H9 (cell line): ENCODE results near the gene LMX1A. TPM values are rescaled to one million over a fixed set of nuclear protein-coding genes. Genes with fewer than 3 reads are reported as not detected.

Source experiments
- DNase-seq: peaks from one replicate; pipeline ENCODE4 v3.0.0-alpha.2; 2017
- H2AFZ ChIP-seq: one replicate; pipeline ENCODE4 v1.6.1; 2013; ENCODE audit warnings: mild to moderate bottlenecking, low read length, control low read depth, moderate library complexity
- H2AK5ac ChIP-seq: 2 replicates; pipeline ENCODE4 v1.6.1; 2013; ENCODE audit warnings: low read length, control low read depth, mixed read lengths; ENCODE audit not compliant: insufficient read length
- H2BK120ac ChIP-seq: one replicate; pipeline ENCODE4 v1.6.1; 2013; ENCODE audit warnings: low read depth, mild to moderate bottlenecking, low read length, control low read depth, inconsistent platforms; ENCODE audit not compliant: poor library complexity, severe bottlenecking
- H2BK12ac ChIP-seq: 2 replicates; pipeline ENCODE4 v1.6.1; 2013; ENCODE audit warnings: low read length, control low read depth, mixed read lengths, low read depth; ENCODE audit not compliant: insufficient read length
- H2BK15ac ChIP-seq: 2 replicates; pipeline ENCODE4 v1.6.1; 2013; ENCODE audit warnings: low read depth, low read length, control low read depth
- H2BK20ac ChIP-seq: one replicate; pipeline ENCODE4 v1.6.1; 2013; ENCODE audit warnings: low read depth, mild to moderate bottlenecking, low read length, control low read depth, inconsistent platforms; ENCODE audit not compliant: poor library complexity, severe bottlenecking
- H2BK5ac ChIP-seq: 2 replicates; pipeline ENCODE4 v1.6.1; 2013; ENCODE audit warnings: low read length, control low read depth, mixed read lengths; ENCODE audit not compliant: insufficient read length
- H3K14ac ChIP-seq: 2 replicates; pipeline ENCODE4 v1.6.1; 2013; ENCODE audit warnings: low read length, control low read depth; ENCODE audit not compliant: insufficient read depth
- H3K18ac ChIP-seq: 2 replicates; pipeline ENCODE4 v1.6.1; 2013; ENCODE audit warnings: low read depth, mild to moderate bottlenecking, mixed read lengths, low read length, control low read depth; ENCODE audit not compliant: insufficient read length
- H3K23ac ChIP-seq: 2 replicates; pipeline ENCODE4 v1.6.1; 2013; ENCODE audit warnings: low read length, control low read depth, mixed read lengths, low read depth; ENCODE audit not compliant: insufficient read length
- H3K23me2 ChIP-seq: 2 replicates; pipeline ENCODE4 v1.6.1; 2013; ENCODE audit warnings: low read depth, mild to moderate bottlenecking, mixed read lengths, low read length, control low read depth; ENCODE audit not compliant: insufficient read length, poor library complexity, severe bottlenecking
- H3K27ac ChIP-seq: 2 replicates; pipeline ENCODE4 v1.5.1; 2013; ENCODE audit warnings: low read length, control low read depth, mixed read lengths, low read depth; ENCODE audit not compliant: insufficient read length
- H3K27me3 ChIP-seq: 2 replicates; pipeline ENCODE4 v1.6.1; 2013; ENCODE audit warnings: low read length, control low read depth, inconsistent platforms; ENCODE audit not compliant: insufficient read depth
- H3K4ac ChIP-seq: 2 replicates; pipeline ENCODE4 v1.6.1; 2013; ENCODE audit warnings: low read depth, mild to moderate bottlenecking, control low read depth, inconsistent platforms, low read length, moderate library complexity
- H3K4me1 ChIP-seq: 2 replicates; pipeline ENCODE4 v1.6.1; 2013; ENCODE audit warnings: low read length, control low read depth, inconsistent platforms; ENCODE audit not compliant: insufficient read depth
- H3K4me2 ChIP-seq: 2 replicates; pipeline ENCODE4 v1.6.1; 2013; ENCODE audit warnings: low read length, control low read depth, mixed read lengths; ENCODE audit not compliant: insufficient read length, insufficient read depth
- H3K56ac ChIP-seq: 2 replicates; pipeline ENCODE4 v1.6.1; 2013; ENCODE audit warnings: low read depth, mild to moderate bottlenecking, mixed read lengths, low read length, control low read depth; ENCODE audit not compliant: insufficient read length
- H3K79me1 ChIP-seq: 2 replicates; pipeline ENCODE4 v1.6.1; 2013; ENCODE audit warnings: low read depth, mild to moderate bottlenecking, moderate library complexity, low read length, control low read depth, inconsistent platforms; ENCODE audit not compliant: insufficient read depth, poor library complexity, severe bottlenecking
- H3K79me2 ChIP-seq: 2 replicates; pipeline ENCODE4 v1.6.1; 2013; ENCODE audit warnings: low read length, control low read depth, inconsistent platforms; ENCODE audit not compliant: insufficient read depth
- H3K9ac ChIP-seq: 2 replicates; pipeline ENCODE4 v1.6.1; 2013; ENCODE audit warnings: low read length, control low read depth, mixed read lengths; ENCODE audit not compliant: insufficient read length; ENCODE audit errors: extremely low read depth
- H3K9me3 ChIP-seq: one replicate; pipeline ENCODE4 v1.6.1; 2013; ENCODE audit warnings: low read depth, low read length, inconsistent platforms; ENCODE audit not compliant: control insufficient read depth
- H3T11ph ChIP-seq: one replicate; pipeline ENCODE4 v1.6.1; 2013; ENCODE audit warnings: mild to moderate bottlenecking, low read length, control low read depth, inconsistent platforms
- H4K20me1 ChIP-seq: one replicate; pipeline ENCODE4 v1.6.1; 2013; ENCODE audit not compliant: control insufficient read depth, insufficient read length, insufficient read depth
- H4K5ac ChIP-seq: 2 replicates; pipeline ENCODE4 v1.6.1; 2013; ENCODE audit warnings: low read depth, mild to moderate bottlenecking, mixed read lengths, low read length, control low read depth; ENCODE audit not compliant: insufficient read length
- H4K8ac ChIP-seq: replicated peaks from 2 replicates; pipeline ENCODE4 v1.6.1; 2013; ENCODE audit warnings: low read length, control low read depth, mixed read lengths, low read depth; ENCODE audit not compliant: insufficient read length
- H4K91ac ChIP-seq: 2 replicates; pipeline ENCODE4 v1.6.1; 2013; ENCODE audit warnings: low read depth, mild to moderate bottlenecking, moderate library complexity, mixed read lengths, low read length, control low read depth; ENCODE audit not compliant: insufficient read length
- H3K27ac Mint-ChIP-seq, 3 experiments: 2 replicates in 2 of 3; 3 replicates in 1 of 3; pipeline ENCODE4 v1.8.0; 2020 to 2021; ENCODE audit warnings: mixed read lengths in 3 of 3, mild to moderate bottlenecking in 1 of 3, moderate library complexity in 1 of 3
- H3K27me3 Mint-ChIP-seq: 2 replicates; pipeline ENCODE4 v1.8.0; 2021; ENCODE audit warnings: low read depth, mild to moderate bottlenecking, moderate library complexity, mixed read lengths
- H3K36me3 Mint-ChIP-seq, 3 experiments: 2 replicates in 2 of 3; 3 replicates in 1 of 3; pipeline ENCODE4 v1.8.0; 2020 to 2021; ENCODE audit warnings: low read depth in 3 of 3, mixed read lengths in 3 of 3; ENCODE audit not compliant: insufficient read depth in 1 of 3
- H3K4me1 Mint-ChIP-seq, 2 experiments: 2 replicates each; pipeline ENCODE4 v1.8.0; 2020; ENCODE audit warnings: mixed read lengths in 2 of 2
- H3K4me3 Mint-ChIP-seq, 2 experiments: 2 replicates in 1 of 2; 3 replicates in 1 of 2; pipeline ENCODE4 v1.8.0; 2020 to 2021; ENCODE audit warnings: mild to moderate bottlenecking in 2 of 2, mixed read lengths in 2 of 2, moderate library complexity in 1 of 2
- H3K9me3 Mint-ChIP-seq, 2 experiments: 2 replicates in 1 of 2; 3 replicates in 1 of 2; pipeline ENCODE4 v1.8.0; 2020; ENCODE audit warnings: mild to moderate bottlenecking in 2 of 2, mixed read lengths in 2 of 2, moderate library complexity in 1 of 2
- WGBS: extraction: QIAGEN DNeasy Blood & Tissue Kit; methylation state at CpG from one replicate; pipeline ENCODE4 v1.1.7; 2013; ENCODE audit warnings: missing lambda C conversion rate, low lambda C conversion rate, mixed read lengths; ENCODE audit not compliant: insufficient read length; ENCODE audit errors: extremely low coverage; 5-methylcytosine and 5-hydroxymethylcytosine counted together
- total RNA-seq: library from RNA; stranded (reverse); gene quantifications from 2 replicates; pipeline ENCODE4 v1.2.1, GENCODE V29; 2021
- TF ChIP-seq, protein P1 (sequence below): fragments of 200-600 bp; sonication (generic); conservative IDR thresholded peaks from 3 replicates; pipeline ENCODE4 v1.8.0; 2021; ENCODE audit warnings: antibody characterized with exemption, mild to moderate bottlenecking

The LMX1A gene
- total RNA-seq, 1 experiment from 2014 or later, result not detected

DNA sequence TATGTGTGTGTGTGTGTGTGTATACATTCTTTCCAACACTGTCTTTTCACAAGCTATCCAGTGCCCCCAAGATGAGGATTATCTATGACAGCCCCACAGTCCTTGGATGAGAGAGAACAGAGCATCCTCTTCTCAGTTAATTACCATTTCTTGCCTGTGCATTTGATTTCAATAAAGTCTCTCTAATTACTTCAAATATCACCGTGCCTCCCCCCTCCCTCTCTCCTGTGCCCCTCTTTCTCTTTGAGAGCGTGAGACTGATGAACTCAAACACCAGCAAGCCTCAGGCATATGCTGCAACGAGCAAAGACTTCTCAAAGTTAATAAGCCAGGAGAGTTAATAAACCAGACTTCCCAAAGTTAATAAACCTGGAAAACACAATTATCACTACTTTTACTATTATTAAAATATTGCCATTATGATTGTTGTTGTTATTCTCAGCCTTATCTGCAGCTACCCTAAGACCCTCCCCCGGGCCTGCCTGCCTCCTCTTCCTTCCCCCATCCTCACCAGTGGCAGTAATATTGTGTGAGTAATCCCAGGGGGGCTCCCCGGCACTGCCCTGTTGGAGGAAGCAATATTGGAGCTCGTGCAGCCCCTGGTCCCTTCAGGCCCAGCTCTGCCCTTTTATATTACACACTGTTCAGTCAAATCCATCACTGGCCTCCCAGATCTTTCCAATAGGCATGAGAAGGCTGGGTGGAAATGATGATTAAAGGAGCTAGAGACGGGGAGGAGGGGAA is 30.9 kb downstream of the LMX1A start:
- Histone ChIP-seq H2AFZ (no peak overlapping the region), H3K4ac (no peak overlapping the region), H2BK120ac (no peak overlapping the region), H3K79me2 (no peaks in the 10 kb centered on the region), H3K27me3 (no peaks in the 10 kb centered on the region), H2BK20ac (no peak overlapping the region), H2BK12ac (no peak overlapping the region), H4K8ac (no peak overlapping the region), H3K27ac (no peak overlapping the region), H2BK15ac (no peak overlapping the region), H3K9me3 (no peaks in the 10 kb centered on the region), H3K14ac (no peak overlapping the region), H4K91ac (no peak overlapping the region), H3K23ac (no peak overlapping the region), H3K79me1 (no peaks in the 10 kb centered on the region), H2AK5ac (no peak overlapping the region), H3K4me1 (no peaks in the 10 kb centered on the region), H3K4me2 (no peak overlapping the region), H3K56ac (no peak overlapping the region), H3T11ph (no peak overlapping the region), H3K9ac (no peak overlapping the region), H4K5ac (no peak overlapping the region), H4K20me1 (no peaks in the 10 kb centered on the region), H2BK5ac (no peak overlapping the region), H3K23me2 (no peaks in the 10 kb centered on the region), H3K18ac (no peak overlapping the region)
- H3K9me3 Mint-ChIP-seq, result no peaks in the 10 kb centered on the region
- no CpG with 5 or more reads among the region's 7 CpGs for WGBS
- no peak overlapping the region for H3K27ac Mint-ChIP-seq
- H3K4me1 Mint-ChIP-seq, result peaks cover 4 to 20% of the 10 kb centered on the region in 2 experiments
- no peak for DNase-seq
- peaks cover 29% of the 10 kb centered on the region for H3K27me3 Mint-ChIP-seq
- H3K36me3 Mint-ChIP-seq, result no peaks in the 10 kb centered on the region
- TF ChIP-seq, protein P1, sequence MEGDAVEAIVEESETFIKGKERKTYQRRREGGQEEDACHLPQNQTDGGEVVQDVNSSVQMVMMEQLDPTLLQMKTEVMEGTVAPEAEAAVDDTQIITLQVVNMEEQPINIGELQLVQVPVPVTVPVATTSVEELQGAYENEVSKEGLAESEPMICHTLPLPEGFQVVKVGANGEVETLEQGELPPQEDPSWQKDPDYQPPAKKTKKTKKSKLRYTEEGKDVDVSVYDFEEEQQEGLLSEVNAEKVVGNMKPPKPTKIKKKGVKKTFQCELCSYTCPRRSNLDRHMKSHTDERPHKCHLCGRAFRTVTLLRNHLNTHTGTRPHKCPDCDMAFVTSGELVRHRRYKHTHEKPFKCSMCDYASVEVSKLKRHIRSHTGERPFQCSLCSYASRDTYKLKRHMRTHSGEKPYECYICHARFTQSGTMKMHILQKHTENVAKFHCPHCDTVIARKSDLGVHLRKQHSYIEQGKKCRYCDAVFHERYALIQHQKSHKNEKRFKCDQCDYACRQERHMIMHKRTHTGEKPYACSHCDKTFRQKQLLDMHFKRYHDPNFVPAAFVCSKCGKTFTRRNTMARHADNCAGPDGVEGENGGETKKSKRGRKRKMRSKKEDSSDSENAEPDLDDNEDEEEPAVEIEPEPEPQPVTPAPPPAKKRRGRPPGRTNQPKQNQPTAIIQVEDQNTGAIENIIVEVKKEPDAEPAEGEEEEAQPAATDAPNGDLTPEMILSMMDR, result no peak
- H3K4me3 Mint-ChIP-seq, result no peak overlapping the region
